ENCODE results near the gene ASB10. TPM values are rescaled to one million over a fixed set of nuclear protein-coding genes. Genes with fewer than 3 reads are reported as not detected.

Gene ASB10
- total and polyA plus RNA-seq, 2 donors (not counting 1 experiment from before 2014, with no cell fraction given) = not detected

- Mint-ChIP-seq H3K27ac (no peak overlapping the region), H3K9me3 (ENCODE audit: insufficient read depth) (no peaks in the 10 kb centered on the region), H3K4me3 (no peak overlapping the region), H3K4me1 (peaks cover 4% of the 10 kb centered on the region), H3K27me3 (peaks cover 25% of the 10 kb centered on the region)
- POLR2A ChIA-PET = no interaction called here
- peaks cover 0 to 8% (median 0%) of the 10 kb centered on the region in 4 experiments for H3K27me3 ChIP-seq (replicated peaks in 1 of 4; ENCODE audit: control extremely low read depth in 1 of 4, control insufficient read depth in 3 of 4, insufficient read depth in 4 of 4, low read length in 3 of 4)
- no peak overlapping the region for H3K27ac ChIP-seq (ENCODE audit: low read length in 2 of 2)
- H3K4me3 ChIP-seq (ENCODE audit: control extremely low read depth in 1 of 5, extremely low read depth in 1 of 5, insufficient read depth in 1 of 5, low read depth in 2 of 5, low read length in 4 of 5) = no peak overlapping the region
- no peaks in the 10 kb centered on the region for H4K20me1 ChIP-seq (ENCODE audit: control insufficient read depth, insufficient read depth, low read length, poor library complexity, severe bottlenecking)
- H3K4me1 ChIP-seq (ENCODE audit: control insufficient read depth in 2 of 2, insufficient read depth in 2 of 2, low read length in 2 of 2) = no peaks in the 10 kb centered on the region
- CTCF ChIA-PET = no interaction called here
- H2AFZ ChIP-seq (ENCODE audit: insufficient read depth, low read depth, low read length, poor library complexity, severe bottlenecking) = no peak overlapping the region
- intact Hi-C loops (cut with micrococcal nuclease) = no loop called here
- no peak overlapping the region for H3K4me2 ChIP-seq (replicated peaks; ENCODE audit: low read depth, low read length, poor library complexity, severe bottlenecking)
- H3K36me3 ChIP-seq (replicated peaks in 1 of 2; ENCODE audit: control extremely low read depth in 1 of 2, control insufficient read depth in 1 of 2, extremely low read depth in 1 of 2, insufficient read depth in 2 of 2, low read length in 1 of 2) = no peaks in the 10 kb centered on the region
- no peak for ATAC-seq (ENCODE audit: low read depth)
- H3K79me2 ChIP-seq (ENCODE audit: control insufficient read depth, insufficient read depth, low read length) = no peaks in the 10 kb centered on the region
- H3K9ac ChIP-seq (ENCODE audit: low read length) = no peak overlapping the region
- WGBS (ENCODE audit: insufficient coverage) = 78% methylated on average over 22 of the region's 22 CpGs
- DNase-seq = no peak
- no peaks in the 10 kb centered on the region for H3K9me3 ChIP-seq (ENCODE audit: control extremely low read depth in 1 of 3, control insufficient read depth in 2 of 3, insufficient read depth in 1 of 3, low read length in 2 of 3)
- TF ChIP-seq CTCF (IDR thresholded peaks at IDR 0.05) (no peak), EZH2 (IDR thresholded peaks at IDR 0.05; ENCODE audit: borderline replicate concordance, insufficient read depth, low read depth, low read length, poor library complexity, severe bottlenecking) (no peak)
These were observed 580 bp upstream of the ASB10 start for GRCh38 chr7:151187409-151188251.
